H1 (cell line): ENCODE results near the gene SNCAIP. TPM values are rescaled to one million over a fixed set of nuclear protein-coding genes. Genes with fewer than 3 reads are reported as not detected.

Experiments used
- CTCF ChIA-PET: fragments of 300-600 bp; sonication (Branson Sonifier 250); formaldehyde crosslinking; loops from one replicate; lab custom pipeline; 2021; ENCODE audit not compliant: partially characterized antibody; lab: Charles Lee
- POLR2A ChIA-PET: fragments of 300-600 bp; sonication (Branson Sonifier 250); formaldehyde crosslinking; loops from one replicate; lab custom pipeline; 2021; ENCODE audit warnings: inconsistent platforms; ENCODE audit not compliant: partially characterized antibody; lab: Charles Lee
- DNase-seq, 2 experiments: peaks; one replicate each; pipeline versions ENCODE4 v3.0.0 to v3.0.0-alpha.2; 2010 to 2022; ENCODE audit warnings: low spot score in 2 of 2, low read depth in 1 of 2, mixed read lengths in 1 of 2
- FAIRE-seq: peaks from 2 replicates; lab custom pipeline; 2011; peaks lifted over from hg19 to GRCh38; lab: Jason Lieb, UNC
- H2AFZ ChIP-seq: 2 replicates; pipeline ENCODE4 v1.8.1; 2012; ENCODE audit warnings: low read length, inconsistent platforms
- H2AK5ac ChIP-seq: 2 replicates; pipeline ENCODE4 v1.6.1; 2013; ENCODE audit warnings: low read depth, low read length
- H2BK120ac ChIP-seq: replicated peaks from 2 replicates; pipeline ENCODE3; 2013; ENCODE audit warnings: low read depth, low read length, inconsistent platforms
- H2BK12ac ChIP-seq: 2 replicates; pipeline ENCODE4 v1.6.1; 2013; ENCODE audit warnings: low read depth, low read length
- H2BK15ac ChIP-seq: 2 replicates; pipeline ENCODE4 v1.6.1; 2013; ENCODE audit warnings: low read length
- H2BK20ac ChIP-seq: 2 replicates; pipeline ENCODE4 v1.6.1; 2013; ENCODE audit warnings: low read length
- H2BK5ac ChIP-seq: 2 replicates; pipeline ENCODE4 v1.6.1; 2013; ENCODE audit warnings: low read depth, low read length
- H3K14ac ChIP-seq: 2 replicates; pipeline ENCODE4 v1.6.1; 2013; ENCODE audit warnings: inconsistent platforms; ENCODE audit not compliant: insufficient read length
- H3K18ac ChIP-seq: 2 replicates; pipeline ENCODE4 v1.6.1; 2013; ENCODE audit warnings: low read length; ENCODE audit errors: extremely low read depth
- H3K23ac ChIP-seq: 2 replicates; pipeline ENCODE4 v1.6.1; 2013; ENCODE audit warnings: inconsistent platforms; ENCODE audit not compliant: insufficient read length
- H3K23me2 ChIP-seq: 2 replicates; pipeline ENCODE4 v1.6.1; 2013; ENCODE audit warnings: low read depth, low read length
- H3K27ac ChIP-seq: 2 replicates; pipeline ENCODE4 v1.6.1; 2011; ENCODE audit warnings: low read depth, low read length, inconsistent platforms
- H3K27me3 ChIP-seq, 4 experiments: replicated peaks in 1 of 4; 1 replicate in 1 of 4; 2 replicates in 3 of 4; pipeline versions ENCODE4 v1.6.1 to v1.8.1; 2011 to 2013; ENCODE audit warnings: low read length in 3 of 4, mild to moderate bottlenecking in 3 of 4, inconsistent platforms in 2 of 4, mixed read lengths in 2 of 4, moderate library complexity in 1 of 4; ENCODE audit not compliant: control insufficient read depth in 3 of 4, insufficient read depth in 3 of 4; ENCODE audit errors: extremely low read depth in 1 of 4
- H3K36me3 ChIP-seq, 4 experiments: 2 replicates each; pipeline versions ENCODE4 v1.6.1 to v1.8.1; 2011 to 2013; ENCODE audit warnings: mild to moderate bottlenecking in 4 of 4, low read length in 3 of 4, moderate library complexity in 2 of 4, control low read depth in 1 of 4, inconsistent platforms in 1 of 4; ENCODE audit not compliant: insufficient read depth in 4 of 4, control insufficient read depth in 2 of 4
- H3K4ac ChIP-seq: replicated peaks from 2 replicates; pipeline ENCODE3; 2013; ENCODE audit warnings: low read length, low read depth, mixed read lengths, inconsistent platforms; ENCODE audit not compliant: insufficient read length
- H3K4me1 ChIP-seq, 4 experiments: replicated peaks in 1 of 4; 1 replicate in 1 of 4; 2 replicates in 3 of 4; pipeline versions ENCODE4 v1.6.1 to v1.8.1; 2011 to 2013; ENCODE audit warnings: low read length in 3 of 4, inconsistent platforms in 2 of 4, mixed read lengths in 1 of 4; ENCODE audit not compliant: insufficient read depth in 4 of 4, control insufficient read depth in 3 of 4
- H3K4me2 ChIP-seq, 2 experiments: 2 replicates each; pipeline versions ENCODE4 v1.6.1 to v1.8.1; 2011 to 2013; ENCODE audit warnings: low read depth in 2 of 2, low read length in 2 of 2, control low read depth in 1 of 2, inconsistent platforms in 1 of 2, mild to moderate bottlenecking in 1 of 2; ENCODE audit not compliant: insufficient read depth in 1 of 2
- H3K4me3 ChIP-seq, 4 experiments: fragments of 200-600, 300-600 bp in 1 of 4; sonication (generic), shearing (Covaris generic), sonication (Bioruptor Twin) in 1 of 4; 2 replicates each; pipeline versions ENCODE4 v1.5.1 to v1.8.1; 2011 to 2016; ENCODE audit warnings: low read length in 4 of 4, low read depth in 3 of 4, control low read depth in 2 of 4, inconsistent platforms in 2 of 4, mild to moderate bottlenecking in 2 of 4, mixed read lengths in 1 of 4, moderate library complexity in 1 of 4; ENCODE audit not compliant: insufficient read depth in 2 of 4; ENCODE audit errors: extremely low read depth in 1 of 4
- H3K56ac ChIP-seq: replicated peaks from 2 replicates; pipeline ENCODE3; 2013; ENCODE audit warnings: low read depth, mild to moderate bottlenecking, mixed read lengths, low read length, inconsistent platforms; ENCODE audit not compliant: insufficient read length
- H3K79me1 ChIP-seq: 2 replicates; pipeline ENCODE4 v1.6.1; 2013; ENCODE audit warnings: low read depth, low read length, control low read depth
- H3K79me2 ChIP-seq, 2 experiments: 2 replicates each; pipeline versions ENCODE4 v1.6.1 to v1.8.1; 2012 to 2013; ENCODE audit warnings: low read length in 2 of 2, mild to moderate bottlenecking in 2 of 2, inconsistent platforms in 1 of 2; ENCODE audit not compliant: insufficient read depth in 2 of 2, control insufficient read depth in 1 of 2
- H3K9ac ChIP-seq, 4 experiments: replicated peaks in 1 of 4; 1 replicate in 1 of 4; 2 replicates in 3 of 4; pipeline versions ENCODE4 v1.6.1 to v1.8.1; 2011 to 2013; ENCODE audit warnings: low read depth in 3 of 4, low read length in 3 of 4, control low read depth in 2 of 4, mild to moderate bottlenecking in 2 of 4, moderate library complexity in 2 of 4, inconsistent platforms in 1 of 4; ENCODE audit errors: extremely low read depth in 1 of 4
- H3K9me3 ChIP-seq, 2 experiments: 2 replicates each; pipeline versions ENCODE4 v1.6.1 to v1.8.1; 2012 to 2013; ENCODE audit warnings: mild to moderate bottlenecking in 2 of 2, moderate library complexity in 2 of 2, control low read depth in 1 of 2, inconsistent platforms in 1 of 2, low read depth in 1 of 2, low read length in 1 of 2, mixed read lengths in 1 of 2; ENCODE audit not compliant: insufficient read depth in 2 of 2
- H4K20me1 ChIP-seq, 2 experiments: replicated peaks in 1 of 2; 2 replicates each; pipeline versions ENCODE3 to v1.8.1; 2011 to 2013; ENCODE audit warnings: inconsistent platforms in 2 of 2, low read length in 2 of 2, mild to moderate bottlenecking in 1 of 2; ENCODE audit not compliant: insufficient read depth in 2 of 2, control insufficient read depth in 1 of 2
- H4K5ac ChIP-seq: 2 replicates; pipeline ENCODE4 v1.6.1; 2013; ENCODE audit warnings: low read length, low read depth, mixed read lengths, inconsistent platforms; ENCODE audit not compliant: insufficient read length
- H4K8ac ChIP-seq: 2 replicates; pipeline ENCODE4 v1.8.0; 2013; ENCODE audit warnings: mild to moderate bottlenecking, moderate library complexity, low read length, inconsistent platforms; ENCODE audit not compliant: insufficient read depth; ENCODE audit errors: extremely low read depth
- H4K91ac ChIP-seq: replicated peaks from 2 replicates; pipeline ENCODE3; 2013; ENCODE audit warnings: low read length, mixed read lengths, inconsistent platforms; ENCODE audit not compliant: insufficient read length
- CHD2 ChIP-seq: IDR thresholded peaks from 2 replicates; pipeline ENCODE4 v1.6.1; 2012; ENCODE audit warnings: low read length, improper control_type of control experiment
- CREB1 ChIP-seq: IDR thresholded peaks from 2 replicates; pipeline ENCODE4 v1.6.1; 2012; ENCODE audit warnings: inconsistent platforms
- CTBP2 ChIP-seq: IDR thresholded peaks from 2 replicates; pipeline ENCODE4 v1.7.0; 2011; ENCODE audit warnings: borderline replicate concordance, mild to moderate bottlenecking, moderate library complexity, mixed read lengths, low read length; ENCODE audit not compliant: insufficient read depth, insufficient read length
- HDAC6 ChIP-seq: IDR thresholded peaks from one replicate; pipeline ENCODE4 v1.7.1; 2012; ENCODE audit warnings: low read depth, mild to moderate bottlenecking, inconsistent platforms, low read length, moderate library complexity
- NRF1 ChIP-seq: IDR thresholded peaks from 2 replicates; pipeline ENCODE4 v1.6.1; 2011; ENCODE audit warnings: mild to moderate bottlenecking, low read depth, low read length, improper control_type of control experiment
- POLR2AphosphoS5 ChIP-seq: IDR thresholded peaks from 2 replicates; pipeline ENCODE4 v1.6.1; 2011; ENCODE audit warnings: low read depth, low read length
- SP2 ChIP-seq: IDR thresholded peaks from 2 replicates; pipeline ENCODE4 v1.6.1; 2012; ENCODE audit warnings: mild to moderate bottlenecking, low read length, inconsistent platforms
- SRF ChIP-seq: IDR thresholded peaks from 2 replicates; pipeline ENCODE4 v1.6.1; 2011; ENCODE audit warnings: mild to moderate bottlenecking, low read depth, low read length, moderate library complexity
- TBP ChIP-seq: IDR thresholded peaks from 2 replicates; pipeline ENCODE4 v1.6.1; 2011; ENCODE audit warnings: low read depth, low read length, improper control_type of control experiment
- WGBS, 2 experiments: shearing (Covaris generic) in 1 of 2; methylation state at CpG; one replicate each; pipeline versions ENCODE4 v1.1.6 to v1.1.7; 2013 to 2015; ENCODE audit warnings: low lambda C conversion rate in 2 of 2, mixed read lengths in 2 of 2, inconsistent platforms in 1 of 2, low coverage in 1 of 2, missing lambda C conversion rate in 1 of 2; ENCODE audit not compliant: insufficient replicate concordance in 2 of 2, insufficient coverage in 1 of 2, insufficient read length in 1 of 2; ENCODE audit errors: extremely low coverage in 1 of 2, missing lambda C conversion rate in 1 of 2; 5-methylcytosine and 5-hydroxymethylcytosine counted together
- polyA plus RNA-seq, 7 experiments: library from polyadenylated mRNA; depleted of rRNA in 3 of 7; stranded (reverse) in 5 of 7; unstranded in 2 of 7; fragments of >200 nt in 5 of 7; fragments of 200-250 nt in 2 of 7; gene quantifications; 1 replicate in 5 of 7; 2 replicates in 1 of 7; 4 replicates in 1 of 7; pipeline versions ENCODE4 v1.2.1 to v1.2.3, GENCODE V29; 2011 to 2013; ENCODE audit warnings: missing spikeins in 2 of 7, mixed read lengths in 2 of 7
- total RNA-seq: library from RNA; stranded (reverse); fragmentation: NEBNext Ultra II Directional; extraction: Animal tissue kit (Norgen Biotek cat#: 25700); gene quantifications from 2 replicates; pipeline ENCODE4 v1.2.1, GENCODE V29; 2021
- TF ChIP-seq, protein P1 (sequence below), 3 experiments: IDR thresholded peaks; 1 replicate in 2 of 3; 2 replicates in 1 of 3; pipeline versions ENCODE4 v1.5.1 to v1.6.1; 2011; ENCODE audit warnings: low read length in 3 of 3, mild to moderate bottlenecking in 3 of 3, inconsistent platforms in 2 of 3, low read depth in 1 of 3, moderate library complexity in 1 of 3; ENCODE audit not compliant: insufficient read depth in 1 of 3; ENCODE audit errors: control extremely low read depth in 1 of 3
- TF ChIP-seq, protein P2 (sequence below): IDR thresholded peaks from 2 replicates; pipeline ENCODE4 v1.6.1; 2011; ENCODE audit warnings: low read length, improper control_type of control experiment

Gene SNCAIP
- total and polyA plus RNA-seq, 2 of the 8 experiments (the other 6 are each of a cell fraction or from before 2014, with no cell fraction given) = 3.9 to 9.0 TPM

DNA sequence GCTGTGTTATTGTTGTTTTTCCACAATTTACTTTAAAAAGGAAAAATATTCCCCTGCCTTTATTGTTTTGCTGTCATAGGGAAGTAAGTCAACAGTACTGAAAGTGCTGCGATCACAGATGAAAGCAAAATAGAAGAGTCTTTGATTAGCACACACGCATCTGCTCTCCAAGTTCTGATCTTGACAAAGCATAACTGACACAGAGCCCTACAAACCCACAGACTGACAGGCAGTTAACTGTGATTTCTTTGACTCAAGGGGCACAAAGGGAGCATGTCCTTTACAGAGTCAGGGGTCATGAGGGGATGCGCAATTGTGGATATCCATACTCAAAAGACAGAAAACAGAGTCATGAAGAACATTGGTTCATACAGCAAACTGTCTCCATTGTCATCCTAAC is 123.7 kb downstream of the SNCAIP start:
- CTCF ChIA-PET = interaction anchor here (0.9 kb wide), 1 partner anchor 8 kb away, joined by 3 read pairs; no protein-coding TSS in a partner anchor
- POLR2A ChIA-PET = no interaction called here
- H2BK5ac ChIP-seq = no peak overlapping the region
- no peak overlapping the region for H3K18ac ChIP-seq
- WGBS, 2 experiments = 93% methylated on average over 3 of the region's 3 CpGs; no CpG with 5 or more reads in 1 of the 2 experiments
- no peak for FAIRE-seq
- H3K4me1 ChIP-seq = peaks cover 0 to 2% (median 0%) of the 10 kb centered on the region in 4 experiments; a peak in 1 of 7 replicates
- H4K8ac ChIP-seq = no peak overlapping the region
- H2AK5ac ChIP-seq = no peak overlapping the region
- no peak overlapping the region for H4K5ac ChIP-seq
- H3K79me2 ChIP-seq = no peaks in the 10 kb centered on the region
- H3K9me3 ChIP-seq = no peaks in the 10 kb centered on the region
- H2BK120ac ChIP-seq = no peak overlapping the region
- H3K27ac ChIP-seq = no peak overlapping the region
- H2BK20ac ChIP-seq = no peak overlapping the region
- H2AFZ ChIP-seq = no peak overlapping the region
- no peaks in the 10 kb centered on the region for H3K23me2 ChIP-seq
- H3K4ac ChIP-seq = no peak overlapping the region
- H3K36me3 ChIP-seq = no peaks in the 10 kb centered on the region
- no peak overlapping the region for H3K4me2 ChIP-seq
- no peak overlapping the region for H2BK15ac ChIP-seq
- no peaks in the 10 kb centered on the region for H3K27me3 ChIP-seq
- DNase-seq = no peak
- no peak overlapping the region for H3K14ac ChIP-seq
- no peak overlapping the region for H3K9ac ChIP-seq
- H4K20me1 ChIP-seq = no peaks in the 10 kb centered on the region
- H3K56ac ChIP-seq = no peak overlapping the region
- H4K91ac ChIP-seq = no peak overlapping the region
- H2BK12ac ChIP-seq = no peak overlapping the region
- no peaks in the 10 kb centered on the region for H3K79me1 ChIP-seq
- H3K4me3 ChIP-seq = no peak overlapping the region
- no peak overlapping the region for H3K23ac ChIP-seq
- TF ChIP-seq CTBP2 (no peak), CHD2 (no peak), CREB1 (no peak), TBP (no peak), POLR2AphosphoS5 (no peak), SP2 (no peak), HDAC6 (no peak), SRF (no peak), NRF1 (no peak)
- TF ChIP-seq, protein P1, sequence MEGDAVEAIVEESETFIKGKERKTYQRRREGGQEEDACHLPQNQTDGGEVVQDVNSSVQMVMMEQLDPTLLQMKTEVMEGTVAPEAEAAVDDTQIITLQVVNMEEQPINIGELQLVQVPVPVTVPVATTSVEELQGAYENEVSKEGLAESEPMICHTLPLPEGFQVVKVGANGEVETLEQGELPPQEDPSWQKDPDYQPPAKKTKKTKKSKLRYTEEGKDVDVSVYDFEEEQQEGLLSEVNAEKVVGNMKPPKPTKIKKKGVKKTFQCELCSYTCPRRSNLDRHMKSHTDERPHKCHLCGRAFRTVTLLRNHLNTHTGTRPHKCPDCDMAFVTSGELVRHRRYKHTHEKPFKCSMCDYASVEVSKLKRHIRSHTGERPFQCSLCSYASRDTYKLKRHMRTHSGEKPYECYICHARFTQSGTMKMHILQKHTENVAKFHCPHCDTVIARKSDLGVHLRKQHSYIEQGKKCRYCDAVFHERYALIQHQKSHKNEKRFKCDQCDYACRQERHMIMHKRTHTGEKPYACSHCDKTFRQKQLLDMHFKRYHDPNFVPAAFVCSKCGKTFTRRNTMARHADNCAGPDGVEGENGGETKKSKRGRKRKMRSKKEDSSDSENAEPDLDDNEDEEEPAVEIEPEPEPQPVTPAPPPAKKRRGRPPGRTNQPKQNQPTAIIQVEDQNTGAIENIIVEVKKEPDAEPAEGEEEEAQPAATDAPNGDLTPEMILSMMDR (IDR thresholded peaks at IDR 0.05; ENCODE audit: control extremely low read depth in 1 of 3, insufficient read depth in 1 of 3, low read depth in 1 of 3, low read length in 3 of 3) = no peak
- TF ChIP-seq, protein P2, sequence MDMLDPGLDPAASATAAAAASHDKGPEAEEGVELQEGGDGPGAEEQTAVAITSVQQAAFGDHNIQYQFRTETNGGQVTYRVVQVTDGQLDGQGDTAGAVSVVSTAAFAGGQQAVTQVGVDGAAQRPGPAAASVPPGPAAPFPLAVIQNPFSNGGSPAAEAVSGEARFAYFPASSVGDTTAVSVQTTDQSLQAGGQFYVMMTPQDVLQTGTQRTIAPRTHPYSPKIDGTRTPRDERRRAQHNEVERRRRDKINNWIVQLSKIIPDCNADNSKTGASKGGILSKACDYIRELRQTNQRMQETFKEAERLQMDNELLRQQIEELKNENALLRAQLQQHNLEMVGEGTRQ = no peak
